HEK293 (cell line): ENCODE results near the gene VASP.

Experiments used
- CTCF ChIA-PET: fragments of 350-600 bp; formaldehyde crosslinking; extraction: SDS; loops from one replicate; lab custom pipeline; 2021; ENCODE audit warnings: antibody characterized with exemption; lab: Yijun Ruan, JAX
- POLR2A ChIA-PET: fragments of 300-600 bp; formaldehyde crosslinking; extraction: SDS; loops from one replicate; lab custom pipeline; 2020; ENCODE audit warnings: antibody characterized with exemption, inconsistent platforms; lab: Yijun Ruan, JAX
- H3K27ac ChIP-seq: fragments of 200-500 bp; sonication (Bioruptor generic); 2 replicates; pipeline ENCODE4 v1.5.1; 2014; ENCODE audit warnings: low read depth, low read length, control low read depth, inconsistent platforms; ENCODE audit errors: extremely low read depth
- H3K36me3 ChIP-seq, 2 experiments: fragments of 200-500 bp in 1 of 2; sonication (Bioruptor generic) in 1 of 2; 1 replicate in 1 of 2; 2 replicates in 1 of 2; pipeline ENCODE4 v1.5.1; 2014 to 2017; ENCODE audit warnings: inconsistent platforms in 2 of 2, low read length in 2 of 2; ENCODE audit not compliant: control insufficient read depth in 2 of 2, insufficient read depth in 1 of 2
- H3K4me1 ChIP-seq: fragments of 200-500 bp; sonication (Bioruptor generic); 2 replicates; pipeline ENCODE4 v1.5.1; 2014; ENCODE audit warnings: mild to moderate bottlenecking, low read length, inconsistent platforms; ENCODE audit not compliant: control insufficient read depth, insufficient read depth
- H3K4me3 ChIP-seq: 2 replicates; pipeline ENCODE4 v1.5.1; 2011; ENCODE audit warnings: low read depth, mild to moderate bottlenecking, control low read depth, low read length, moderate library complexity
- H3K9me3 ChIP-seq: fragments of 200-500 bp; sonication (Bioruptor generic); 2 replicates; pipeline ENCODE4 v1.5.1; 2014; ENCODE audit warnings: low read depth, low read length, inconsistent platforms; ENCODE audit not compliant: control insufficient read depth, insufficient read depth
- GLI4 ChIP-seq: fragments of 450-650 bp; formaldehyde crosslinking; IDR thresholded peaks from 2 replicates; pipeline ENCODE4 v1.5.1; 2016; ENCODE audit warnings: missing biosample characterization, missing genetic modification characterization
- WT1 ChIP-seq: fragments of 450-650 bp; formaldehyde crosslinking; IDR thresholded peaks from 2 replicates; pipeline ENCODE4 v1.5.1; 2016; ENCODE audit warnings: missing biosample characterization, missing genetic modification characterization
- ZNF174 ChIP-seq: fragments of 450-650 bp; formaldehyde crosslinking; IDR thresholded peaks from 2 replicates; pipeline ENCODE4 v1.5.0; 2017; ENCODE audit warnings: missing biosample characterization, mild to moderate bottlenecking, missing genetic modification characterization
- ZNF175 ChIP-seq: fragments of 450-650 bp; formaldehyde crosslinking; IDR thresholded peaks from 2 replicates; pipeline ENCODE4 v1.5.1; 2016; ENCODE audit warnings: missing biosample characterization, missing genetic modification characterization
- ZNF211 ChIP-seq: fragments of 450-650 bp; formaldehyde crosslinking; IDR thresholded peaks from 2 replicates; pipeline ENCODE4 v1.5.1; 2016; ENCODE audit warnings: low read depth, missing biosample characterization, missing genetic modification characterization
- ZNF239 ChIP-seq: fragments of 450-650 bp; formaldehyde crosslinking; IDR thresholded peaks from 2 replicates; pipeline ENCODE4 v1.5.1; 2016; ENCODE audit warnings: missing biosample characterization, missing genetic modification characterization
- ZNF266 ChIP-seq: fragments of 450-650 bp; formaldehyde crosslinking; IDR thresholded peaks from 2 replicates; pipeline ENCODE4 v1.5.1; 2016; ENCODE audit warnings: missing biosample characterization, missing genetic modification characterization, low read depth
- ZNF311 ChIP-seq: fragments of 450-650 bp; formaldehyde crosslinking; IDR thresholded peaks from 2 replicates; pipeline ENCODE4 v1.5.1; 2017; ENCODE audit warnings: missing biosample characterization, missing genetic modification characterization, borderline replicate concordance
- ZNF335 ChIP-seq: fragments of 450-650 bp; formaldehyde crosslinking; conservative IDR thresholded peaks from 2 replicates; pipeline ENCODE4 v1.5.1; 2016; ENCODE audit warnings: missing biosample characterization, missing genetic modification characterization
- ZNF350 ChIP-seq: fragments of 450-650 bp; formaldehyde crosslinking; IDR thresholded peaks from 2 replicates; pipeline ENCODE4 v1.5.0; 2017; ENCODE audit warnings: missing biosample characterization, mild to moderate bottlenecking, missing genetic modification characterization
- ZNF366 ChIP-seq: fragments of 450-650 bp; formaldehyde crosslinking; conservative IDR thresholded peaks from 2 replicates; pipeline ENCODE4 v1.5.1; 2016; ENCODE audit warnings: missing biosample characterization, missing genetic modification characterization
- ZNF423 ChIP-seq: fragments of 450-650 bp; formaldehyde crosslinking; IDR thresholded peaks from 2 replicates; pipeline ENCODE4 v1.5.1; 2016; ENCODE audit warnings: missing biosample characterization, missing genetic modification characterization
- ZNF544 ChIP-seq: fragments of 450-650 bp; formaldehyde crosslinking; IDR thresholded peaks from 2 replicates; pipeline ENCODE4 v1.5.0; 2017; ENCODE audit warnings: missing biosample characterization, missing genetic modification characterization
- ZNF610 ChIP-seq: fragments of 450-650 bp; formaldehyde crosslinking; IDR thresholded peaks from 2 replicates; pipeline ENCODE4 v1.5.1; 2016; ENCODE audit warnings: missing biosample characterization, missing genetic modification characterization, borderline replicate concordance
- ZNF623 ChIP-seq: fragments of 450-650 bp; formaldehyde crosslinking; IDR thresholded peaks from 2 replicates; pipeline ENCODE4 v1.5.1; 2016; ENCODE audit warnings: missing biosample characterization, missing genetic modification characterization
- ZNF626 ChIP-seq: fragments of 450-650 bp; sonication (Bioruptor Pico); formaldehyde crosslinking; IDR thresholded peaks from 2 replicates; pipeline ENCODE4 v1.5.1; 2018; ENCODE audit warnings: missing biosample characterization, missing genetic modification characterization, inconsistent platforms
- ZNF629 ChIP-seq: fragments of 450-650 bp; formaldehyde crosslinking; IDR thresholded peaks from 2 replicates; pipeline ENCODE4 v1.5.1; 2017; ENCODE audit warnings: missing biosample characterization, missing genetic modification characterization
- ZNF707 ChIP-seq: fragments of 450-650 bp; formaldehyde crosslinking; IDR thresholded peaks from 2 replicates; pipeline ENCODE4 v1.5.1; 2016; ENCODE audit warnings: missing biosample characterization, missing genetic modification characterization
- ZNF747 ChIP-seq: fragments of 450-650 bp; formaldehyde crosslinking; IDR thresholded peaks from 2 replicates; pipeline ENCODE4 v1.5.1; 2016; ENCODE audit warnings: missing biosample characterization, missing genetic modification characterization
- ZNF776 ChIP-seq: fragments of 450-650 bp; formaldehyde crosslinking; IDR thresholded peaks from 2 replicates; pipeline ENCODE4 v1.5.0; 2017; ENCODE audit warnings: missing biosample characterization, missing genetic modification characterization, borderline replicate concordance
- ZSCAN23 ChIP-seq: fragments of 450-650 bp; formaldehyde crosslinking; IDR thresholded peaks from 2 replicates; pipeline ENCODE4 v1.5.1; 2016; ENCODE audit warnings: missing biosample characterization, missing genetic modification characterization
- ZXDB ChIP-seq: fragments of 450-650 bp; formaldehyde crosslinking; IDR thresholded peaks from 2 replicates; pipeline ENCODE4 v1.5.1; 2016; ENCODE audit warnings: missing biosample characterization, missing genetic modification characterization
- TF ChIP-seq, protein P1 (sequence below): fragments of 450-650 bp; formaldehyde crosslinking; IDR thresholded peaks from 2 replicates; pipeline ENCODE4 v1.5.1; 2017; ENCODE audit warnings: missing biosample characterization, missing genetic modification characterization
- TF ChIP-seq, protein P2 (sequence below): fragments of 450-650 bp; formaldehyde crosslinking; IDR thresholded peaks from 2 replicates; pipeline ENCODE4 v1.5.1; 2016; ENCODE audit warnings: missing biosample characterization, missing genetic modification characterization
- TF ChIP-seq, protein P3 (sequence below): fragments of 450-650 bp; formaldehyde crosslinking; IDR thresholded peaks from 2 replicates; pipeline ENCODE4 v1.5.1; 2017; ENCODE audit warnings: missing biosample characterization, missing genetic modification characterization
- TF ChIP-seq, protein P4 (sequence below): fragments of 450-650 bp; formaldehyde crosslinking; IDR thresholded peaks from 2 replicates; pipeline ENCODE4; 2016; ENCODE audit warnings: missing biosample characterization, missing genetic modification characterization
- TF ChIP-seq, protein P5 (sequence below): fragments of 450-650 bp; formaldehyde crosslinking; IDR thresholded peaks from 2 replicates; pipeline ENCODE4 v1.5.1; 2016; ENCODE audit warnings: missing biosample characterization, missing genetic modification characterization
- TF ChIP-seq, protein P6 (sequence below): fragments of 450-650 bp; formaldehyde crosslinking; IDR thresholded peaks from 2 replicates; pipeline ENCODE4 v1.5.1; 2017; ENCODE audit warnings: missing biosample characterization, missing genetic modification characterization

Gene VASP

DNA sequence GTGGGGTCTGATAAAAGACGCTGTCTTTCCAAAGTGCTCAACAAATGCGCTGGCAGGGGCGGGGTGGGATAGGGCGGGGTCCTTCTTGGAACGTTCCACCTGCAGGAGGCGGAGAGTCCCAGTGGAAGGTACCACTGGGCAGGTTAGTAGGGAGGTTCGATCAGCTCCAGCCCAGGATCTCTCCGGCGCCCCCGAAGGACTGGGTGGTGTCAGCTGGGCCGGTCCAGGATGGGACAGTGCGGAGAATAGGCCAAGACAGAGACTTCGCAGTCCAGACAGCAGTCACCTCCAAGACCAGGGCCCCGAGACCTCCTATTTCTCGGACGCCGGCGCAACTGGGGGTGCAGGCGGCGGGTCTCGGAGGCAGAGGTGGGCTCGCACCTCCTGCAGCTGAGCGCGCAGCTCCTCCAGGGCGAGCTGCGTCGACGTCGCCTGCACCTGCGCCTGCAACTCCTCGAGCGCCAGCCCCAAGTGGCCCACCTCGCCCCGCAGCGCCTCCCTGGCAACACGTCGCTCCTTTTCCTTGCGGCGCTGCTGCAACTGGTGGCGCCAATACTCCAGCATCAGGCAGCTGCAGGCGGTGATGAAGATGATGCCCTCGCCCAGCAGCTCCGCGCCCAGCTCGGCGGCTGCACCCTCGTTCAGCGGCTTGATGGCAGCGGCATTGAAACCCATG is 21.6 kb downstream of the VASP start (continued):
- TF ChIP-seq ZSCAN23 (tag by site-specific recombination) (no peak), ZNF544 (no peak), ZNF266 (tag by site-specific recombination) (no peak), ZNF335 (tag by site-specific recombination) (peak; percentile 45), ZNF175 (tag by site-specific recombination) (no peak), ZNF747 (tag by site-specific recombination) (no peak), ZNF211 (no peak), ZNF423 (tag by site-specific recombination) (no peak), ZNF350 (no peak)
- TF ChIP-seq, protein P1, sequence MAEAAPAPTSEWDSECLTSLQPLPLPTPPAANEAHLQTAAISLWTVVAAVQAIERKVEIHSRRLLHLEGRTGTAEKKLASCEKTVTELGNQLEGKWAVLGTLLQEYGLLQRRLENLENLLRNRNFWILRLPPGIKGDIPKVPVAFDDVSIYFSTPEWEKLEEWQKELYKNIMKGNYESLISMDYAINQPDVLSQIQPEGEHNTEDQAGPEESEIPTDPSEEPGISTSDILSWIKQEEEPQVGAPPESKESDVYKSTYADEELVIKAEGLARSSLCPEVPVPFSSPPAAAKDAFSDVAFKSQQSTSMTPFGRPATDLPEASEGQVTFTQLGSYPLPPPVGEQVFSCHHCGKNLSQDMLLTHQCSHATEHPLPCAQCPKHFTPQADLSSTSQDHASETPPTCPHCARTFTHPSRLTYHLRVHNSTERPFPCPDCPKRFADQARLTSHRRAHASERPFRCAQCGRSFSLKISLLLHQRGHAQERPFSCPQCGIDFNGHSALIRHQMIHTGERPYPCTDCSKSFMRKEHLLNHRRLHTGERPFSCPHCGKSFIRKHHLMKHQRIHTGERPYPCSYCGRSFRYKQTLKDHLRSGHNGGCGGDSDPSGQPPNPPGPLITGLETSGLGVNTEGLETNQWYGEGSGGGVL (tag by site-specific recombination) = no peak
- TF ChIP-seq, protein P2, sequence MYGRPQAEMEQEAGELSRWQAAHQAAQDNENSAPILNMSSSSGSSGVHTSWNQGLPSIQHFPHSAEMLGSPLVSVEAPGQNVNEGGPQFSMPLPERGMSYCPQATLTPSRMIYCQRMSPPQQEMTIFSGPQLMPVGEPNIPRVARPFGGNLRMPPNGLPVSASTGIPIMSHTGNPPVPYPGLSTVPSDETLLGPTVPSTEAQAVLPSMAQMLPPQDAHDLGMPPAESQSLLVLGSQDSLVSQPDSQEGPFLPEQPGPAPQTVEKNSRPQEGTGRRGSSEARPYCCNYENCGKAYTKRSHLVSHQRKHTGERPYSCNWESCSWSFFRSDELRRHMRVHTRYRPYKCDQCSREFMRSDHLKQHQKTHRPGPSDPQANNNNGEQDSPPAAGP = no peak

DNA sequence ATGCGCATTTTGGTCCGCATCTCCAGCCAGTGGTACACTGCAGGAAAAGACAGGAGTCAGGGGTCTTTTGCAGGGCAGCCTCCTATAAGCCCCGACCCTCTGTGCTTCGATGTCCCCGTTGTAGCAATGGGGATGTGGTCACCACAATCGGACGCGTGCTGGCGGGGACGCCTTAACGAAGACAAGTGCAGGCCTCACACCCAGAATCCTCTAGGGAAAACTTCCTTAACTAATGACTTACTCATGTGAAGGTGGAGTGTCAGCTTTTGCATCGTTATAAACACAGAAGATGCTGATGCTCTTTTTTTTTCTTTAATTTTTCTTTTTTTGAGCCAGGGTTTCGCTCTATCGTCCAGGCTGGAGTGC is 22.1 kb downstream of the VASP start:
- Histone ChIP-seq H3K36me3 (peaks cover 14 to 27% of the 10 kb centered on the region in 2 experiments; a peak in 2 of 3 replicates), H3K4me3 (no peak overlapping the region), H3K27ac (no peak overlapping the region)
- CTCF ChIA-PET = interaction anchor here (1.4 to 7.6 kb wide), 2 partner anchors 29 to 113 kb away, joined by 3 to 40 read pairs; no protein-coding TSS in a partner anchor
- TF ChIP-seq ZNF626 (tag by site-specific recombination) = no peak
- TF ChIP-seq, protein P3, sequence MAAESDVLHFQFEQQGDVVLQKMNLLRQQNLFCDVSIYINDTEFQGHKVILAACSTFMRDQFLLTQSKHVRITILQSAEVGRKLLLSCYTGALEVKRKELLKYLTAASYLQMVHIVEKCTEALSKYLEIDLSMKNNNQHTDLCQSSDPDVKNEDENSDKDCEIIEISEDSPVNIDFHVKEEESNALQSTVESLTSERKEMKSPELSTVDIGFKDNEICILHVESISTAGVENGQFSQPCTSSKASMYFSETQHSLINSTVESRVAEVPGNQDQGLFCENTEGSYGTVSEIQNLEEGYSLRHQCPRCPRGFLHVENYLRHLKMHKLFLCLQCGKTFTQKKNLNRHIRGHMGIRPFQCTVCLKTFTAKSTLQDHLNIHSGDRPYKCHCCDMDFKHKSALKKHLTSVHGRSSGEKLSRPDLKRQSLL = no peak
- TF ChIP-seq ZNF610 (tag by site-specific recombination) = no peak
- no peak for TF ChIP-seq ZNF311
- no peak for TF ChIP-seq ZNF707 (tag by site-specific recombination)
- TF ChIP-seq ZNF629 (tag by site-specific recombination) = no peak
- no peak for TF ChIP-seq ZNF747 (tag by site-specific recombination)
- no peak for TF ChIP-seq GLI4 (tag by site-specific recombination)
- TF ChIP-seq, protein P4, sequence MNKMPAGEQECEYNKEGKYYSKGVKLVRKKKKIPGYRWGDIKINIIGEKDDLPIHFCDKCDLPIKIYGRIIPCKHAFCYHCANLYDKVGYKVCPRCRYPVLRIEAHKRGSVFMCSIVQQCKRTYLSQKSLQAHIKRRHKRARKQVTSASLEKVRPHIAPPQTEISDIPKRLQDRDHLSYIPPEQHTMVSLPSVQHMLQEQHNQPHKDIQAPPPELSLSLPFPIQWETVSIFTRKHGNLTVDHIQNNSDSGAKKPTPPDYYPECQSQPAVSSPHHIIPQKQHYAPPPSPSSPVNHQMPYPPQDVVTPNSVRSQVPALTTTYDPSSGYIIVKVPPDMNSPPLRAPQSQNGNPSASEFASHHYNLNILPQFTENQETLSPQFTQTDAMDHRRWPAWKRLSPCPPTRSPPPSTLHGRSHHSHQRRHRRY (tag by site-specific recombination) = no peak
- no peak for TF ChIP-seq ZNF623 (tag by site-specific recombination)
- TF ChIP-seq, protein P5, sequence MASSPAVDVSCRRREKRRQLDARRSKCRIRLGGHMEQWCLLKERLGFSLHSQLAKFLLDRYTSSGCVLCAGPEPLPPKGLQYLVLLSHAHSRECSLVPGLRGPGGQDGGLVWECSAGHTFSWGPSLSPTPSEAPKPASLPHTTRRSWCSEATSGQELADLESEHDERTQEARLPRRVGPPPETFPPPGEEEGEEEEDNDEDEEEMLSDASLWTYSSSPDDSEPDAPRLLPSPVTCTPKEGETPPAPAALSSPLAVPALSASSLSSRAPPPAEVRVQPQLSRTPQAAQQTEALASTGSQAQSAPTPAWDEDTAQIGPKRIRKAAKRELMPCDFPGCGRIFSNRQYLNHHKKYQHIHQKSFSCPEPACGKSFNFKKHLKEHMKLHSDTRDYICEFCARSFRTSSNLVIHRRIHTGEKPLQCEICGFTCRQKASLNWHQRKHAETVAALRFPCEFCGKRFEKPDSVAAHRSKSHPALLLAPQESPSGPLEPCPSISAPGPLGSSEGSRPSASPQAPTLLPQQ (tag by site-specific recombination) = no peak
- TF ChIP-seq ZNF239 (tag by site-specific recombination) = no peak
- no peak for TF ChIP-seq ZNF366
- TF ChIP-seq, protein P6, sequence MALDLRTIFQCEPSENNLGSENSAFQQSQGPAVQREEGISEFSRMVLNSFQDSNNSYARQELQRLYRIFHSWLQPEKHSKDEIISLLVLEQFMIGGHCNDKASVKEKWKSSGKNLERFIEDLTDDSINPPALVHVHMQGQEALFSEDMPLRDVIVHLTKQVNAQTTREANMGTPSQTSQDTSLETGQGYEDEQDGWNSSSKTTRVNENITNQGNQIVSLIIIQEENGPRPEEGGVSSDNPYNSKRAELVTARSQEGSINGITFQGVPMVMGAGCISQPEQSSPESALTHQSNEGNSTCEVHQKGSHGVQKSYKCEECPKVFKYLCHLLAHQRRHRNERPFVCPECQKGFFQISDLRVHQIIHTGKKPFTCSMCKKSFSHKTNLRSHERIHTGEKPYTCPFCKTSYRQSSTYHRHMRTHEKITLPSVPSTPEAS = no peak
- TF ChIP-seq ZXDB (tag by site-specific recombination) = no peak
- TF ChIP-seq ZNF174 (tag by site-specific recombination) = no peak
- TF ChIP-seq WT1 (tag by site-specific recombination) = no peak
- TF ChIP-seq ZNF776 (tag by site-specific recombination) = no peak
- TF ChIP-seq, all 188 proteins: peak for 0
- POLR2A ChIA-PET = no interaction called here
- Histone ChIP-seq H3K4me1 (no peaks in the 10 kb centered on the region), H3K9me3 (no peaks in the 10 kb centered on the region)
